HAP-1 (cell line): ENCODE data around the gene C6orf62.
"Not testable (repeated sequence)": the region's sequence is repeated elsewhere in the genome, so short reads cannot be mapped to it uniquely, and the experiment has no call there.

Experiments
- DNase-seq, 2 experiments: peaks; one replicate each; pipeline ENCODE4 v3.0.0-alpha.2; 2016 to 2020; ENCODE audit warnings: low spot score in 2 of 2
- H3K27me3 ChIP-seq: fragments of 250-450 bp; sonication (Bioruptor Pico); 2 replicates; pipeline ENCODE4 v1.5.1; 2020; ENCODE audit warnings: low read depth, mild to moderate bottlenecking, moderate library complexity
- H3K36me3 ChIP-seq: fragments of 250-450 bp; sonication (Bioruptor Pico); replicated peaks from 2 replicates; pipeline ENCODE4 v1.5.1; 2020; ENCODE audit warnings: mild to moderate bottlenecking
- H3K4me1 ChIP-seq: fragments of 250-450 bp; sonication (Bioruptor Pico); 2 replicates; pipeline ENCODE4 v1.5.1; 2020; ENCODE audit warnings: mild to moderate bottlenecking
- H3K4me3 ChIP-seq: fragments of 250-450 bp; sonication (Bioruptor Pico); 2 replicates; pipeline ENCODE4 v1.5.1; 2020; ENCODE audit warnings: mild to moderate bottlenecking, moderate library complexity
- H3K9me3 ChIP-seq: fragments of 250-450 bp; sonication (Bioruptor Pico); 2 replicates; pipeline ENCODE4 v1.5.1; 2020; ENCODE audit warnings: mild to moderate bottlenecking, moderate library complexity
- in situ Hi-C: fragments of 300-500 bp; cut with MboI; formaldehyde crosslinking; loops from 3 replicates; pipeline ENCODE4 v1.14.3; 2020; ENCODE audit warnings: low sequenced_read_pairs, inconsistent platforms, mixed read lengths

The C6orf62 gene

DNA sequence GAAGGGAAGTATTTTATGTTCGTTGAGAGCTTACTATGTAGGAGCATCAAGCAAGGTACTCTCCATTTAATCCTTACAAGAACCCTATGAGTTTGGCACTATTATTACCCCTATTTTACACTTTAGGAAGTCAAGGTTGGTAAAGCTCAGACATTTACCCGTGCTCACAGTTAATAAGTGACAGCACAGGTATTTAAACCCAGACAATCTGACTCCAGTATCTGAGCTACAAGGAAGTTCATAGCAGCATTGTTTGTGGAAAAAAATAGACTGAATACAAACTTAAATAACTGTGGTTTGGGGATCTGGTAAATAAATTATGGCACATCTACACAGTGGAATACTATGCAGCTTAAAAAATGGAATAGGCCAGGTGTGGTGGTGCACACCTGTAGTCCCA lies 34.6 kb upstream of the C6orf62 start:
- Histone ChIP-seq H3K27me3 (no peaks in the 10 kb centered on the region), H3K4me3 (no peak overlapping the region), H3K9me3 (no peaks in the 10 kb centered on the region), H3K4me1 (no peaks in the 10 kb centered on the region), H3K36me3 (no peaks in the 10 kb centered on the region)
- in situ Hi-C loops: no loop called here
- DNase-seq: no peak

DNA sequence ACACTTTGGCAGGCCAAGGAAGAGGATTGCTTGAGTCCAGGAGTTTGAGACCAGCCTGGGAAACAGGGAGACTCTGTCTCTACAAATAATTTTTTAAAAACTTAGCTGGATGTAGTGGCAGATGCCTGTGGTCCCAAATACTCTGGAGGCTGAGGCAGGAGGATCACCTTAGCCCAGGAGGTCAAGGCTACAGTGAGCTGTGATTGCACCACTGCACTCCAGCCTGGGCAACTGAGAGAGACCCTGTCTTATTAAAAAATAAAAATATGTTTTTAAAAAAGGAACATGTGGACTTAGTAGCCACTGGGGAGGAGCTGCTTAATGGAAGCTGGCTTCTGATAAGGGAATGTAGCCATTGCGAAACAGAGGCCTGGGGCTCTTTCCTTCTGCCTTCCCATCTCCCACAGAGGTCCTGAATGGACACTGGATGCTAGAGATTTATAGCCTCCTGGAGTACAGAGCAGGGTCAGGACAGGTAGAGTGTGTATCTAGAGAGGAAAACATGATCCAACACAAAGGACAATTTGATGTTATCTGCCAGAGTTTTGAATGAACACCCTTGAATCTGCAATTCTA lies 34.1 kb upstream of the C6orf62 start:
- H3K27me3 ChIP-seq: no peaks in the 10 kb centered on the region
- H3K9me3 ChIP-seq: no peaks in the 10 kb centered on the region
- no peak for DNase-seq
- no peak overlapping the region for H3K4me3 ChIP-seq
- no peaks in the 10 kb centered on the region for H3K36me3 ChIP-seq
- no peaks in the 10 kb centered on the region for H3K4me1 ChIP-seq
- in situ Hi-C loops: no loop called here

DNA sequence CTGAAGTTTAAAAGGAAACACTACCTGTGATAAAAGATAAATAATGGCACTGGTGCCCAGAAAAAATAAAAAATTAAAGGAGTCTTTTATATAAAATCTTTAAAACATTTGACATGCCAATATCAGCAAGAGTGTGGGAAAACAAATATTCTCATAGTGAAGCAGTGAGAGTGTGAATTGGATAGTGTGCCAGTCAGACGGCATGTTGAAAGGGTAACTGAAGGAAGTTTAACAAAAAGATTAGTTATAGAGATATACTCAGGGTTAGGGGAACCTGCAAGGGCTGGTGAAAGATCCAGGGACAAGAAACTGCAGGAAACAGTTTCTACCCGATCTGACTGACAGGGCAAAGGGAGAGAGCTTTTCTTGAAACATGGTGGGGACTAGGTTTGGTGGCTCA lies 33.5 kb upstream of the C6orf62 start:
- Histone ChIP-seq H3K9me3 (no peaks in the 10 kb centered on the region), H3K4me1 (no peaks in the 10 kb centered on the region), H3K4me3 (no peak overlapping the region), H3K36me3 (no peaks in the 10 kb centered on the region), H3K27me3 (no peaks in the 10 kb centered on the region)
- in situ Hi-C loops: no loop called here
- DNase-seq: no peak

DNA sequence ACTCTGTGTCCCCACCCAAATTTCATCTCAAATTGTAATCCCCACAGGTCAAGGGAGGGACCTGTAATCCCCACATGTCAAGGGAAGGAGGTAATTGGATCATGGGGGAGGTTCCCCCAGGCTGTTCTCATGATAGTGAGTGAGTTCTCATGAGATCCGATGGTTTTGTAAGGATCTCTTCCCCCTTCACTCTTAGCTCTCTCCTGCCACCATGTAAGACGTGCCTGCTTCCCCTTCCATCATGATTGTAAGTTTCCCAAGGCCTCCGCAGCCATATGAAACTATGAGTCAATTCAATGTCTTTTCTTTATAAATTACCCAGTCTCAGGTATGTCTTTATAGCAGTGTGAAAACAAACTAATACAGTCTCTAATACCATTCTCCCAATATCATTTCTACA lies 31.9 kb upstream of the C6orf62 start:
- H3K36me3 ChIP-seq, H3K4me3 ChIP-seq, H3K4me1 ChIP-seq, in situ Hi-C loops, H3K9me3 ChIP-seq, DNase-seq, H3K27me3 ChIP-seq: not testable (repeated sequence)

DNA sequence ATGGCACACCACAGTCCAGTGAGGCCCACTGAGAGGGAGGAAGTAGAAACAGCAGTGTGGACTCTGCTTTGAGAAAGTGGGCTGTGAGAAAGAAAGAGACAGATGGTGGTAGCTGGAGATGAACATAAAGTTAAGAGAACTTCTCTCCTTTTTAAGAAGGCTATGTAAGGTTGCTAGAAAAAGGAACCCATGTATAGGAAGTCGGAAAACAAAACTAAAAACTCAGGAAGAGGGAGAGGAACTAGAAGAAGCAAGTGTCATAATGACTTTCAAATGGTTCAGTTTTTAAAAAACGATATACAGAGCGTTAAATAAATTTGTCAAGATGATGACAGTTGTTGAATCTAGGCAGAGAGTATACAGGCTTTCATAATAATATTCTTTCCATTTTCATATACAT lies 30.3 kb upstream of the C6orf62 start:
- in situ Hi-C loops: no loop called here
- Histone ChIP-seq H3K4me3 (no peak overlapping the region), H3K9me3 (no peaks in the 10 kb centered on the region), H3K4me1 (no peaks in the 10 kb centered on the region), H3K36me3 (no peaks in the 10 kb centered on the region), H3K27me3 (no peaks in the 10 kb centered on the region)
- no peak for DNase-seq

DNA sequence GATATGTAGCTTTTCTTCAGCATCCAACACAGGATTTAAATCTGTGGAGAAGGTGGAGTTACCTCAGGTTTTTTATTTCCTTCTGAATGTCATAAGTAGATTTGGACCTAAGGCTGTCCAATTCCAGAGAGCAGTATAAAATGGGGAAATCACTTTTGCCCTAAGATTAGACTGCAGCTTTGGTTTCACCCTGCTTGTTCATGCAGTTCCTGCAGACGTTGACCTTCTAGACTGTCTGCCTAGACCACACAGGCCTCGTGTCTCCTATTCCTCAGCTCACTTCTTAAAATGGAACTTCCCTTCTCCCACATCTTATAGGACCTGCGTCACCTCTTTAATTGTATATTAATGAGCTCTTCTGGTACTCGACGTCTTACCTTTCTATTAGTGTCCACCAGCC lies 26.0 kb upstream of the C6orf62 start:
- H3K36me3 ChIP-seq: no peaks in the 10 kb centered on the region
- in situ Hi-C loops: no loop called here
- no peak overlapping the region for H3K4me3 ChIP-seq
- no peaks in the 10 kb centered on the region for H3K27me3 ChIP-seq
- no peaks in the 10 kb centered on the region for H3K4me1 ChIP-seq
- DNase-seq: no peak
- H3K9me3 ChIP-seq: no peaks in the 10 kb centered on the region

DNA sequence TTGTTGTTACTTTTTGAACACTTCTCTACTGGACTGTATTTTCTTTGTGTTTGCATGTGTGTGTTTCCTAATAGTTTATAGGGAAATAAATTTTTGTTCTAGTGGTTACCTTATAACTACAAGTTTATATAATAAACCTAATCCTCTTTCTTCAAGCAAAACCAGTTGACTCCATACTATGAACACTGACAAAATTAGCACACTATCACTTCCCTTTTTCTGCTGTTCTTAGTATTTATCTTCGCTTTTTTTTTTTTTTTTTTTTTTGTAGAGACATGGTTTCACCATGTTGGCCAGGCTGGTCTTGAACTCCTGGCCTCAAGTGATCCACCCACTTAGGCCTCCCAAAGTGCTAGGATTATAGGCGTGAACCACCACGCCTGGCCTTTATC lies 25.0 kb upstream of the C6orf62 start:
- no peak overlapping the region for H3K4me3 ChIP-seq

DNA sequence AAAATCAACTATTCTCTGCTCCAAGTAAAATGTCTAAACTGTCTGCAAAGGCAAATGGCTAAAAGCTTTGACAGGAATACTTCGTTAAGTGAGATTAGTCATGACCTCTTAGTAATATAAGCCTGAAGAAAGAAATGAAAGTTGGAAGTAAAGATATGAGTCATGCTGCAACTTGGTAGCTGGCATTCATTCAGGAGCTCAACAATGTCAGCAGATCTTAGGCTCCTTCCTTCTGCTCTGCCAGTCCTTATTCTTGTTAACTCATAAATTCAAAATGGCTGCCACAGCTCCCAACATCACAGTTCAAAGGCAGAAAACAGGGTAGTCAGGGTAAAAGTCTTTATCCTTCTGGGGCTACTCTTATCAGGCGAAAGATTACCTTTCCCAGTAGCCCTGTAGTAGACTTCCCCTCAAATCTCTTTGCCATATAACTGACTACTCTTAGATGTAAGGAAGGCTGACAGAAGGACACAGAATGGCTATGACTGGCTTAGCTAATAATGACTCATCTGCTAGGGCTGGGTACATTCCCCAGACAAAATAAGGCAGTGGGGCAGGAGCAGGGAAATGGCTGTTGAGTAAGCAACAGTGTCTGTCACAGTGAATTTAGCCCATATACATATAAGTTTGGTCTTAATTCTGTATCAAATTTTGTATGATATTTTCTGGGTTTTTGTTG lies 24.4 kb upstream of the C6orf62 start:
- Histone ChIP-seq H3K27me3 (no peaks in the 10 kb centered on the region), H3K4me3 (no peak overlapping the region), H3K9me3 (no peaks in the 10 kb centered on the region), H3K4me1 (no peaks in the 10 kb centered on the region), H3K36me3 (no peaks in the 10 kb centered on the region)
- in situ Hi-C loops: no loop called here
- DNase-seq: no peak

More for the DNA sequence above, 25.0 kb upstream of the C6orf62 start:
- no peaks in the 10 kb centered on the region for H3K27me3 ChIP-seq
- no peaks in the 10 kb centered on the region for H3K36me3 ChIP-seq
- H3K9me3 ChIP-seq: no peaks in the 10 kb centered on the region
- in situ Hi-C loops: no loop called here
- no peak for DNase-seq
- no peaks in the 10 kb centered on the region for H3K4me1 ChIP-seq

DNA sequence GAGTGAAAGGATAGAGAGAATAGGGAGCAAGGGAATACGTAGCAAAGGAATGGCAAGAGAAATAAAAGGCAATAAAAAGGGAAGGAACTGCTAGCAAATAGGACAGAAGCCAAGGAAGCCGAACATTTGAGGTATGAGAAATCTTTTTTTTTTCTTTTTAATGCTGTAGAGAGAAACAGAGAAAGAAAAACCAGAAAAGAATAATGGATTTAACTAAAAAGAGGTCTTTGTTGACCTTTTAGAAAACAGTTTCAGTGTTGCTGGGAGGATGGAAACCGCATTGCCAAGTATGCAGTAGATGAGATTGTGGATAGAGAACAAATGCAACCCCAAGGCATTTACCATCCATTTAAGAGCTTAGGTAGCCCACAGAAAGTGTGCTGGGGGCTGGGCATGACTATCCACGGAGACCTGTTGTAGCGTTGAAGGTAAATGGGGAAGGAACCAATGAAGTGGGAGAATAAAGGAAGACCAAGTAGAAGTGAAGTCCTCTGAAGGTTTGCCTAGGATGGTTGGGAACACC lies 23.3 kb upstream of the C6orf62 start:
- in situ Hi-C loops: no loop called here
- H3K36me3 ChIP-seq: no peaks in the 10 kb centered on the region
- DNase-seq: no peak
- no peak overlapping the region for H3K4me3 ChIP-seq
- no peaks in the 10 kb centered on the region for H3K4me1 ChIP-seq
- H3K27me3 ChIP-seq: no peaks in the 10 kb centered on the region
- H3K9me3 ChIP-seq: no peaks in the 10 kb centered on the region

DNA sequence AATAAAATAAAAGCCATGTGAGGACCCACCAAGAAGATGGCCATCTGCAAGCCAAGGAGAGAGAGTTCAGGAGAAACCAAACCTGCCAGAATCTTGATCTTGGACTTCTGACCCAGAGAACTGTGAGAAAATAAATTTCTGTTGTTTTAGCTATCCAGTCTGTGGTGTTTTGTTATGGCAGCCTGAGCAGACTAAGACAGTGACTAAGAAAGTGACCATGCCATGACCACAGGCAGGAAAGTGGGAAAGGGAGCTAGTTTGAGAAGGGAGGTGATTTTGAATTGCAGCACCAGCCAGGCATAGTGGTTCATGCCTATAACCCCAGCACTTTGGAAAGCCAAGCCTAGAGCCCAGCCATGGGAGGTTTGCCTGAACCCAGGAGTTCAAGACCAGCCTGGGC lies 21.9 kb upstream of the C6orf62 start:
- no peak overlapping the region for H3K4me3 ChIP-seq
- in situ Hi-C loops: no loop called here
- DNase-seq: no peak
- no peaks in the 10 kb centered on the region for H3K36me3 ChIP-seq
- no peaks in the 10 kb centered on the region for H3K4me1 ChIP-seq
- no peaks in the 10 kb centered on the region for H3K27me3 ChIP-seq
- no peaks in the 10 kb centered on the region for H3K9me3 ChIP-seq

DNA sequence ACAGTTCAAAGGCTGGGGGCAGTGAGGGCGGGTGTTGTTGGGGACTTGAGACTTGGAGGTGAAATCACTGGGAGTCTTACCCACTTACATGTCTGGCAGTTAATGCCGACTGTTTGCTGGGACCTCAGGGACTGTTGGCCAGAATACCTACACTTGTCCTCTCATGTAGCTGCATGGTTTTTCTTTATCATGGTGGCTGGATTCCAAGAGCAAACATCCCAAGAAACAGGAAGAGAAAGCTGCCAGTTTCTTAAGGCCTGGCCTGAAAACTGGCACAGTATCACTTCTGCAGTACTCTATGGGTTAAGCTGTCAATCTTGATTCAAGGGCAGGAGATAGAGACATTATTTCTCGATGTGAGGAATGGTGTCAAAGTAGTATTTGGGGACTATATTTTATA lies 19.8 kb upstream of the C6orf62 start:
- in situ Hi-C loops: no loop called here
- Histone ChIP-seq H3K27me3 (no peaks in the 10 kb centered on the region), H3K36me3 (no peaks in the 10 kb centered on the region), H3K9me3 (no peaks in the 10 kb centered on the region), H3K4me1 (no peaks in the 10 kb centered on the region), H3K4me3 (no peak overlapping the region)
- no peak for DNase-seq

DNA sequence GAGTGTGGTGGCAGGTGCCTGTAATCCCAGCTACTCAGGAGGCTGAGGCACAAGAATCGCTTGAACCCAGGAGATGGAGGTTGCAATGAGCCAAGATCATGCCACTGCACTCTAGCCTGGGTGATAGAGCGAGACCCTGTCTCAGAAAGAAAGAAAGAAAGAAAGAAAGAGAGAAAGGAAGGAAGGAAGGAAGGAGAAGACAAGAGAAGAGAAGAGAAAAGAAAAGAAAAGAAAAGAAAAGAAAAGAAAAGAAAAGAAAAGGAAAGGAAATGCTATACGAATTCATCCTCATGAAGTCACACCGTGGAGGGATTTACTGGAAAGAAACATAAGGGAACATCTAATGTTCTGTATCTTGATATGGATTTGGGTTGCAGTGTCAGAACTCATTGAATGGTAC lies 15.8 kb upstream of the C6orf62 start:
- in situ Hi-C loops: not testable (repeated sequence)

DNA sequence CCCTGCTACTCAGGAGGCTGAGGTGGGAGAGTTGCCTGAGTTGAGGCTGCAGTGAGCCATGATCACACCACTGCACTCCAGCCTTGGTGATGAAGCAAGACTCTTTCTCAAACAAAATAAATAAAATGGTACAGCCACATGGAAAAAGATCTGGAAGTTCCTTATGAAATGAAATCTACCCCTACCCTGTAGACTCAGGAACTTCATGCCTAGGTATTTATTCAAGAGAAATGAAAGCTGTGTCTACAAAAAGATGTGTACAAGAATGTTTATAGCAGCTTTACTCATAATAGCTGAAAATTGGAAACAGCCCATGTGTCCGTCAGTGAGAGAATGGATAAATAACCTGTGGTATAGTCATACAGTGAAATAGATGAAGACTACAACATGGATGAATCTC lies 15.2 kb upstream of the C6orf62 start:
- peaks cover 10% of the 10 kb centered on the region for H3K9me3 ChIP-seq
- no peaks in the 10 kb centered on the region for H3K4me1 ChIP-seq
- DNase-seq: no peak
- H3K4me3 ChIP-seq: no peak overlapping the region
- no peaks in the 10 kb centered on the region for H3K36me3 ChIP-seq
- no peaks in the 10 kb centered on the region for H3K27me3 ChIP-seq
- in situ Hi-C loops: no loop called here

More for the DNA sequence above, 15.8 kb upstream of the C6orf62 start:
- not testable (repeated sequence) for DNase-seq, H3K27me3 ChIP-seq, H3K9me3 ChIP-seq, H3K36me3 ChIP-seq, H3K4me3 ChIP-seq, H3K4me1 ChIP-seq

DNA sequence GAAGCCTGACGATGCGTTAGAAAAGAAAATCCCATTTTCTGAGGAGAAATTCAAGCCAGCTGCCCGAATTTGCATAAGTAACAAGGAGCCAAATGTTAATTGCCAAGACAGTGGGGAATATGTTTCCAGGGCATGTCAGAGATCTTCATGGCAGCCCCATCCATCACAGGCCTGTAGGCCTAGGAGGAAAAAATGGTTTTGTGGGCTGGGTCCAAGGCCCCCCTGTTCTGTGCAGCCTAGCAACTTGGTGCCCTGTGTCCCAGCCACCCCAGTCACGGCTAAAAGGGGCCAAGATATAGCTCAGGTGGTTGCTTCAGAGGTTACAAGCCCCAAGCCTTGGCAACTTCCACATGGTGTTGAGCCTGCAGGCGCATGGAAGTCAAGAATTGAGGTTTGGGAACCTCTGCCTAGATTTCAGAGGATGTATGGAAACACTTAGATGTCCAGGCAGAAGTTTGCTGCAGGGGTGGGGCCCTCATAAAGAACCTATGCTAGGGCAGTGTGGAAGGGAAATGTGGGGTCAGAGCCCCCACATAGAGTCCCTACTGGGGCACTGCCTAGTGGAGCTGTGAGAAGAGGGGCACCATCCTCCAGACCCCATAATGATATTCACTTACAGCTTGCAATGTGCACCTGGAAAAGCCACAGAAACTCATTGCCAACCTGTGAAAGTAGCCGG lies 12.6 kb upstream of the C6orf62 start:
- in situ Hi-C loops, H3K27me3 ChIP-seq, H3K4me3 ChIP-seq, H3K4me1 ChIP-seq, DNase-seq, H3K36me3 ChIP-seq, H3K9me3 ChIP-seq: not testable (repeated sequence)
